ENCODE results near the gene RNF2.

Gene RNF2

DNA sequence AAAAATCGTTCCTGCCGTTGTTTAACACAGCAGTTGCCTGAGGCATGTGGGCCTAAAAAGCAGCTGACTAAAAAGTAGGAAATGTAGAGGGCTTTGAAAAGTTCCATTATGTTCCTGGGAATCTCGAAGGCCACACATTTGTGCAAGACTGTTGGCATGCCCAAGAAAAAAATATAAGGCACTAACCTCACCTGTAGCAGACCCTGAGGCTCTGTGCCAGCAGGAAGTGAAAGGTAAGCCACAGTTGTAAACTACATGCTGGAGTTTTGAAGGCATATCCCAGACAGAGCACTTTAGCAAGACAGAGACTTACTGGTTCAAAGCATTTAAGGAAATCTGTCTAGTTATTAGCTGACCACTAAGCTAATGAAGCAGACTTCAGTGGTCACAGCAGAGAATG, 58.7 kb downstream of the RNF2 start:
- DNase-seq: no peak

DNA sequence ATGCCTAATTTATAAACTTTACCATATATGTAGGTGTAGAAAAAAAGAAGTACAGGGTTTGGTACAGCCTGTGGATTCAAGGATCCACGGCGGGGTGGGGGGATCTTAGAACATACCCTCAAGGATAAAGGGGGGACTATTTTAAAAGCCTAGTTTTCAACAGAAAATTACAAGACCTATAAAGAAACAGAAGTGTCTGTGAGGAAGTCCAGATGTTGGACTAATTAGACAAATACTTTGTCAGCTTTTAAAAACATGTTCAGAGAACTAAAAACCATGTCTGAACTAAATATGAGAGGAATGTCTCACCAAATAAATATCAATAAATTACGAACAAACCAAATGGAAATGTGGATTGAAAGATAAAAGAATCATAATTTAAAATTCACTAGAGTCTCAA, 59.8 kb downstream of the RNF2 start:
- no peak for DNase-seq

DNA sequence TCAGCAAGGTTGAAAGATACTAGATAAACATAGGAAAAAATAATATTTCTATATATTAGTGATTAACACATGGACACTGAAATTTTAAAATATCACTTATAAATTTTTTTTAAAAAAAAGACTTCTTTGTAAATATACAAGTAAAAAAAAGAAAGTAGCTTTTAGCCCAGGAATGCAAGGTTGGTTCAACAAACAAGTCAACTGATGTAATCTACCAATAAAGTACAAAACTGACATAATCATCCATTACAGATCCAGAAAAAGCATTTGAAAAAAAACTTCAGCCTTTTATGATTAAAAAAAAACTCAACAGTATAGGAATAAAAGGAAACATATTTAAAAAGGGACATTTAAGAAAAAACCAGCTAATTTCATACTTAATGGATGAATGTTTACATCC, 63.0 kb downstream of the RNF2 start:
- no peak for DNase-seq

DNA sequence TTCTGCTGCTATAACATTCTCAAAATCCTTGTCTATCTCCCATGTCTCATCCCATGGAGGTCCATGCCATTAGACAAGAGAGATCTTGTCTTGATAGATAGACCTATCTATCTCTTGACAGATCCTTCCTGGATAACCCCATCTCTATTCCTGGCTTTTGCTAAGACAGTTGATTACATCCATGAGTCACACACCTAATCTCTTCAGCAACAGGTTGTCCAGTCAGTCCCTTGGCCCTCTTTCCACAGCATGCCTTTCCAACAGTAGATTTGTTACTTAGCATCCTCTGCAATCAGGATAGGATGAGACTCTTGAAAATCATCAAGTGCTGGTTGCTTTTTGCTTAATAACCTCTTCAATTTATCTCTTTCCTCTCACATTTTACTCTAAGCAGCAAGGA, 64.8 kb downstream of the RNF2 start:
- no peak for DNase-seq

DNA sequence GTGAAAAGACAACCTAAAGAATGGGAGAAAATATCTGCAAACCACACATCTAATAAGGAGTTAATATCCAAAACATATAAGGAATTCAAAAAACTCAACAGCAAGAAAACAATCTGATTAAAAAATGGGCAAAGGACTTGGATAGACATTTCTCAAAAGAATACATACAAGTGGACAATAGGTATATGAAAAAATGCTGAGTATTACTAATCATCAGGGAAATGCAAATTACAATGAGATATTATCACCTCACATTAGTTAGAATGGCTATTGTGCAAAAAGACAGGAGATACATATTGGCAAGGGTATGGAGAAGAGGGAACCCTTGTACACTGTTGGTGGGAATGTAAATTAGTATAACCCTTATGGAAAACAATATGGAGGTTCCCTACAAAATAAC, 66.5 kb downstream of the RNF2 start:
- DNase-seq: no peak

DNA sequence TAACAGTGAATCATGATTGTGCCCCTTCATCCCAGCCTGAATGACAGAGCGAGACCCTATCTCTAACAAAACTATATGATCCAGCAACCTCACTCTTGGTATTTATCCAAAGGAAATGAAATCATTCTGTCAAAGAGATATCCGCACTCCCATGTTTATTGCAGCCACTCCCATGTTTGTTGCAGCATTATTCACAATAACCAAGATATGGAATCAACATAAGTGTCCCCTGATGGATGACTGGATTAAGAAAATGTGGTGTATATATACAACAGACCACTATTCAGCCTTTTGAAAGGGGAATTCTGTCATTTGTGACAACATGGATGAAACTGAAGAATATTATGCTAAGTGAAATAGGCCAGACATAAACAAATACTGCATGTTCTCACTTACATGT, 67.0 kb downstream of the RNF2 start:
- DNase-seq: no peak

DNA sequence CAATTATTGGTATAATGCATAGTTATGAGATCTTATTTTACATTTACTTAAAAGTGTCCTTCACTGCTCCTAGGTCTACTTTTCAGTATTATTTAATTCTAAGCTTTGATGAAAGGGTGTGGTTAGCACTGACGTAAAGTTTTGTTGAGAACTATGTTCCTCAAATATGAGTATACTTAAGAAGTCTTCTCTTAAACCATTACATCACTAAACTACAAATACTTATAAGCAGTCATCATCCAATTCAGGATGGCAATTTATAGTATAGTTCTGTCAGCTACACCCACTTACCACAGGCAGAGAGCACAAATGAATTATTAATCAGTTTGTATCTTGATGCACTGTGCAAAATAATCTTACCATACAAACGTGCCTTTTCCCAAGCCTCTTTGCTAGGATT, 84.3 kb downstream of the RNF2 start:
- DNase-seq: no peak

DNA sequence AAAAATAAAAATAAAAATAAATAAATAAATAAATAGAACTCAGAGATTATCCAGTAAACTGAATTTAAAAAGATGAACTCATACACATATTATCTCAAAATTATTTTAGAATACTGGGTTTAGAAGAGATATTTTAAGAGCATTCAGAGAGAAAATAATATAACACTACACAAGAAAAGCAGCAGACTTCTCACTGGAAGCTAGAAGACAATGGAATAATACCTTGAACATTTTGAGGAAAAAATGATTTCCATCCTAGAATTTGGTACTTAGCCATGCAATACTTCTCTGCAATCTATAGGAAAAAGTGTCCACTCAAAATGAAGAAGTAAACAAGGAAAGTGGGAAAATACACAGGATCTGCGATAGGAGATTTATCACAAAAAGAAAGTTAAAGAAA, 87.2 kb downstream of the RNF2 start:
- no peak for DNase-seq

DNA sequence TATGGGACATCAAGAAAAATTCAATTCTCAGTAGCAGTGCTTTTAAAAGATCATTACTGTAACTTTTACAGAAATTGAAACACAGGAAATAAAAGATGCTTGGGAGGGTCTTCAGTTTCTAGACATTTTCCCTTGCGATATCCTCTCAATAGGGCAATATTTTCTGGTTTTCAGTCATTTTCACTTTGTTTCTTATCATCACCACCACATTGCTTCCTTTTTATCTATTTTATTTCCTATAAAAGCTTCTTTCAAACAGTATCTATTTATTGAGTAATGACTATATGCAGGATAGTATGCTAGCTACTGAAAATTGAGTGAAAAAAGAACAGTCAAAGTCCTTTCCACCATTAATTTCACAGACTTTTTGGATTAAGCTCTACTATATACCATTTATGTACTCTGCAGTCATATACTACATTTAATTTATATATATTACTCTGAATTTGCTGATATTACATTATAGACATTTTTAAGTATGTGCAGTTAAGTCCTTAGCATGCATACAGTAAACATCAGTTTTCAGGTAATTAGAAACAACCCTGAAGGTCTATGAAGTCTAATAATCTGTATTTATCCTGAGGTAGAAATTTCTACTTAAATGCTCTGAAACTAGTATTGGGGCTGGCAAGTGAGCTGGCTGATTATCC, 92.7 kb downstream of the RNF2 start:
- DNase-seq: no peak

DNA sequence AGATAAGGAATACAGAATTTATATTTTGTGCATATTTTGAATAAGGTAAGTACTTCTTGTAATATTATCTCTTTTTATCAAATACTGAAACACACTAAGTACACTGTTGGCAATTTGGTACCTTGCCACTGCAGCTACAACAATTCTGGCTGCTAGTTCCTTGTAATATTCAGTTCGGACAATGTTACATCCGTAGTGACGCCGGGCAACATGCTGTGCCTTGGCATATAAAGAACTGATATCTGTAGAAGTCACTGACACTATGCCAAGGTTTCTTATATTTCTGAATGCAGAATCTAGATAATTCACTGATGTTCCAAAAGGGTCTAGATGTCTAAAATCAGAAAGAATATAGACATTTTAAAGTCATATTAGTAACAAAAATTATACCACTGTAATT, 93.9 kb downstream of the RNF2 start:
- DNase-seq: no peak

DNA sequence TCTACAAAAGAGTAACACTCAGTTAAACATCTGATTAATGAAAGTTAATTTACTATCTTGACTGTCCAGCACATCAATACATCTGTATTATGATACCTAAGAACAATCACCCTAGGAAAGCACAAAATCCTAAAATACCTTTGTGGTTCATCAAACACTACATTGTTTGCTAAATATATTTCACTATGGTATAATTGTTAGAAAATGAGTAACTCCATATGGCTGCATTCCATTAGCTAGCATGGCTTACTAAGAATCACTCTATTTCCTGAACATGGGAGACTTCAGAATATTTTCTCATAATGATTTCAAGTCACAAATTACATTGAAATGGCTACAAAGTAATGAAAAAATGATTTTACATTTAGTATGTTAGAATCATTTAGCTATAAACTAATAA, 98.9 kb downstream of the RNF2 start:
- no peak for DNase-seq

DNA sequence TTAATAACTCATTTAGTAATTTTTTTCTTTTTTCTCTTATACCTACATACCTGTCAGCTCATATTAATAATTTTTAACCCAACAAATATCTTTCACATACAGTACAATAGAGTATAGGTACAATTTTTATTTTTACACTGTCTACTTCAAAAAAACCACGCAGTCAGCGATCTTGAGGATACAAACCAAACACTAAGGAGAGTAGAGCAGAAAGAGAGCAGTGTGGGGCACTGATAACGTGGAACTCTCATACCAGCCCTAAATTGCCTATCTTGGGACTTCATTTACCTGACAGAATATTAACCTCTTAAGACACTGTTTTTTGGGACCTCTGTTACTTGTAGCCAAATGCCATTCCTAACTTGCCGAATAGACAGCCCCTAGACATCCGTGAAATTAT, 105.9 kb downstream of the RNF2 start:
- DNase-seq: no peak
